DMS 273 (cell line): ENCODE data around the gene PLSCR1.
"Not testable (repeated sequence)": the region's sequence is repeated elsewhere in the genome, so short reads cannot be mapped to it uniquely, and the experiment has no call there.

Experiments
- DNase-seq: peaks from one replicate; lab custom pipeline; 2025; ENCODE audit not compliant: unreplicated experiment; lab: John Stamatoyannopoulos, UW

The PLSCR1 gene

DNA sequence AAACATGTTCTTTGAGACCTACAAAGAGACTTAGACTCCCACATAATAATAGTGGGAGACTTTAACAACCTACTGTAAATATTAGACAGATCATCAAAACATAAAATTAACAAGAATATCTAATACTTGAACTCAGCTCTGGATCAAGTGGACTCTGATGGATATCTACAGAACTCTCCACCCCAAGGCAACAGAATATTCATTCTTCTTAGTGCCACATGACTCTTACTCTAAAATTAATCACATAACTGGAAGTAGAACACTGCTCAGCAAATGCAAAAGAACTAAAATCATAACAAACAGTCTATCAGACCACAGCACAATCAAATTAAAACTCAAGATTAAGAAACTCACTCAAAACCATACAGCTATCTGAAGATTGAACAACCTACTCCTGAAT is 59.1 kb downstream of the PLSCR1 start:
- DNase-seq = no peak

DNA sequence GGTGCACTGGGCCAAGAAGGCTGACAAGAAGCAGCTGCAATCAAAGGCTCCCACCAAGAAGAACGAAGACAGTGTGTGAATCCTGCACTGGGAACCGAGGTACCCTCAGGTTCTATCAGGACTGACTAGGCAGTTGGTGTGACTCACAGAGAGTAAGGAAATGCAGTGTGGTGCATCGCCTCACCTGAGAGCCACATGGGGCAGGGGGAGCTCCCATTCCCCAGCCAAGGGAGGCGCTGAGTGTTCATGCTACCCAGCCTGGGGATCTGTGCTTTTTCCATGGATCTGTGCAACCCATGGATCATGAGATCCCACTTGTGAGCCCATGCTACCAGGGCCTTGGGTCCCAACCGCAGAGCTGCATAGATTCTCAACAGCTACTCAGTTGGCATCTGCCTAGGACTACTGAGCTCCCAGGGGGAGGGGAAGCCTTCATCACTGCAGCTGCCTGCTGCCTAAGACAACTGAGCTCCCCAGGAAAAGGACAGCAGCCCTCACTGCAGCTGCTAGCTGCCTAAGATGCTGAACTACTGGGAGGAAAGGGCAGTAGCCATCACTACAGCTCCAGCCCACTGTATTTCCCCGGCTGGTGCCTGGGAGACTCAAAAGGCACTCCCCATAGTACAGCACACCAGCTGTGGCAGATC is 68.2 kb downstream of the PLSCR1 start:
- no peak for DNase-seq

GRCh38 chr3:146474976-146475375 is 69.4 kb downstream of the PLSCR1 start:
- not testable (repeated sequence) for DNase-seq

DNA sequence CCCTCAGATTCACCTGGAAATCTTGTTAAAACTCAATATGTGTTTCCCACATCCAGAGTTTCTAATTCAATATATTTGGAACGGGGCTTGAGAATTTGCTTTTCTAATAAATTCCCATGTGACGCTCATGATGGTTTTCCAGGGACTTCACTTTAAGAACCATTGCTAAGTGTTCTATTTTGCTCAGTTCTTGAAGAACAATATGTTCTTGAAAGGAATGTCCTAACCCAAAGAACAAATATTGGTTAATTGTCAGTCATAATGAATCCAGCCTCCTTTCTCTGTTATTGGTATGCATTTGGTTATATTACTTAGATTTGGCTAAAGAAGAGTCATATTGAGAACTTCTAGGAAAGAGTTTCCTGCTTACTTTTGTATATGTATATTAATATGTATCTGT is 70.7 kb downstream of the PLSCR1 start:
- no peak for DNase-seq

- DNase-seq = no peak
Measured at GRCh38 chr3:146472611-146473010, 71.8 kb downstream of the PLSCR1 start.

DNA sequence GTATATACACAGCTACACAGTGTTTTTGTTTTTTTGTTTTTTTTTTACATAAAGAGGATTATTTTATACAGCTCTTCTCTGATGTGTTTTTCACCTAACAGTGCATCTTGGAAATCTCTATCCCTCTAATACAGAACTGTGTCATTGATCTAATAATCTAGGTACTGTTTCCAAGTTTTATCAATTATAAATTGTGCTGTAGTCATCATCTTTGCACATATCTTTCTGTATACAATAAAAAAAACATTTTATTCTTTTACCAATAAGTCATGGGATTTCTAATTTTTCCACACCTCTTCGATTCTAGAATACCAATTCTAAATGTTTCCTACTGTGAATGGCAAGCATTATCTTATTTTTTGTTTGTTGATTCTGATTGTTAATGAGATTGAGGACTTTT is 73.4 kb downstream of the PLSCR1 start:
- DNase-seq = no peak

- no peak for DNase-seq
Measured at GRCh38 chr3:146470425-146470990, 73.9 kb downstream of the PLSCR1 start.

GRCh38 chr3:146469150-146470017 is 75.0 kb downstream of the PLSCR1 start, which contains the start of gene PLSCR2:
TSS of gene PLSCR2 (minus strand) at chr3:146469561. CDS start at chr3:146459904, 9,657 bp downstream.
- DNase-seq = peak; percentile 83

GRCh38 chr3:146468671-146469149 is 75.7 kb downstream of the PLSCR1 start:
- DNase-seq = no peak

- no peak for DNase-seq
Measured at GRCh38 chr3:146468234-146468633, 76.2 kb downstream of the PLSCR1 start.

GRCh38 chr3:146466604-146467003 is 77.8 kb downstream of the PLSCR1 start:
- no peak for DNase-seq

DNA sequence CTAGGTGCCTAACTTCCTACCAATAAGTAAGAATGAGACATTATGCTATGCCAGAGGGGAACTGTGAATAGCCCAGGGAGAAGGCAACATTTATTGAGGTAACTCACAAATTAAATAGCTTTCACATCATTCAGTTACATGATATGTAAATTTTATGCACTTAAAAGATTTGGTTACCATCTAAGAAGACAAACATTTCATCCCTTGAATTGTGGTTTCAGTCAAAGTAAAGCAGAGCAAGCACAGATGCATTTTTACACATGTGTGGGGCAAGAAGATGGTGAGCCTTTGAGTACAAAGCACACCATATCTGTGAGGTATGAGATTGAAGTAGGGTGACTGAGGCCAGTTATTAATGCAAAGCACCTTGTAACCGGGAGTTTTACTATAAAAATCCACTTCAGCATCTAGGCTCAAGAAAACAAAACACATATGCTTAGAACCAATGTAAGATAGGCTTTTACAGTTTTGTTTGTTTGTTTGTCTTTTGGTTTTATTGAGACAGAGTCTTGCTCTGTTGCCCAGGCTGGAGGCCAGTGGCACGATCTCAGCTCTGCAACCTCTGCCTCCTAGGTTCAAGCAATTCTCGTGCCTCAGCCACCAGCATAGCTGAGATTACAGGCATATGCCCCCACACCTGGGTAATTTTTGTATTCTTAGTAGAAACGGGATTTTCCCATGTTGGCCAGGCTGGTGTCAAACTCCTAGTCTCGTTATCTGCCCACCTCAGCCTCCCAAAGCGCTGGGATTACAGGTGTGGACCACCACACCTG is 78.5 kb downstream of the PLSCR1 start:
- DNase-seq = no peak
